H1 (cell line): ENCODE data around the gene TMEM117.

ENCODE experiments used
- ATF2 ChIP-seq: IDR thresholded peaks from 2 replicates; pipeline ENCODE4 v1.6.1; 2012; ENCODE audit warnings: low read length, inconsistent platforms
- CTCF ChIP-seq, 3 experiments: IDR thresholded peaks; 1 replicate in 2 of 3; 2 replicates in 1 of 3; pipeline versions ENCODE4 v1.5.1 to v1.6.1; 2011; ENCODE audit warnings: low read length in 3 of 3, mild to moderate bottlenecking in 3 of 3, inconsistent platforms in 2 of 3, low read depth in 1 of 3, moderate library complexity in 1 of 3; ENCODE audit not compliant: insufficient read depth in 1 of 3; ENCODE audit errors: control extremely low read depth in 1 of 3
- EZH2 ChIP-seq: fragments of 200-600 bp; sonication (generic); IDR thresholded peaks from 2 replicates; pipeline ENCODE4 v1.7.1; 2012; ENCODE audit warnings: low read depth, mild to moderate bottlenecking, moderate library complexity, low read length, inconsistent platforms; ENCODE audit not compliant: severe bottlenecking
- KDM1A ChIP-seq: fragments of 200-600, 300-600 bp; sonication (generic); IDR thresholded peaks from 2 replicates; pipeline ENCODE4 v1.7.1; 2016; ENCODE audit warnings: mild to moderate bottlenecking, low read length, borderline replicate concordance
- SIRT6 ChIP-seq: IDR thresholded peaks from one replicate; pipeline ENCODE4 v1.7.1; 2012; ENCODE audit warnings: low read length, inconsistent platforms
- YY1 ChIP-seq: IDR thresholded peaks from 2 replicates; pipeline ENCODE4 v1.6.1; 2011; ENCODE audit warnings: low read depth, mild to moderate bottlenecking, low read length
- ZNF274 ChIP-seq: IDR thresholded peaks from 2 replicates; pipeline ENCODE4 v1.7.0; 2012; ENCODE audit warnings: low read length, borderline replicate concordance; ENCODE audit errors: extremely low read depth

GRCh38 chr12:44389038-44389437 lies 553.2 kb downstream of the TMEM117 start:
- TF ChIP-seq EZH2 (no peak), SIRT6 (no peak), CTCF (IDR thresholded peaks at IDR 0.05; ENCODE audit: control extremely low read depth in 1 of 3, insufficient read depth in 1 of 3, low read depth in 1 of 3, low read length in 3 of 3) (no peak), ATF2 (no peak), KDM1A (no peak), YY1 (no peak), ZNF274 (no peak)
